B cell (primary cell): ENCODE results near the gene CLCNKA. TPM values are rescaled to one million over a fixed set of nuclear protein-coding genes. Genes with fewer than 3 reads are reported as not detected.

Source experiments
- ATAC-seq: fragments of 200-7000 bp; cut with Tn5 transposase; one replicate; pipeline ENCODE4 v1.10.0; 2021; ENCODE audit warnings: low read depth, mild to moderate bottlenecking, moderate number of reproducible peaks, moderate library complexity
- CTCF ChIA-PET: fragments of 350-600 bp; sonication (Branson Sonifier 250); formaldehyde crosslinking; loops from one replicate; lab custom pipeline; 2021; ENCODE audit warnings: antibody characterized with exemption, inconsistent platforms; lab: Charles Lee
- POLR2A ChIA-PET: fragments of 350-600 bp; sonication (Branson Sonifier 250); formaldehyde crosslinking; loops from one replicate; lab custom pipeline; 2021; ENCODE audit warnings: antibody characterized with exemption; lab: Charles Lee
- DNase-seq: peaks from one replicate; pipeline ENCODE4 v3.0.0; 2013
- H2AFZ ChIP-seq: 2 replicates; pipeline ENCODE4 v1.6.1; 2012; ENCODE audit warnings: mild to moderate bottlenecking, low read depth, low read length; ENCODE audit not compliant: insufficient read depth, poor library complexity, severe bottlenecking
- H3K27ac ChIP-seq, 2 donors: 1 replicate in 1 of 2; 2 replicates in 1 of 2; pipeline ENCODE4 v1.5.1; 2012 to 2013; ENCODE audit warnings: low read length in 2 of 2, mild to moderate bottlenecking in 2 of 2, moderate library complexity in 1 of 2
- H3K27me3 ChIP-seq, 4 experiments: fragments of 200-600 bp in 1 of 4; sonication (generic) in 1 of 4; replicated peaks in 1 of 4; 1 replicate in 2 of 4; 2 replicates in 2 of 4; pipeline versions ENCODE4 v1.6.1 to v1.7.0; 2013 to 2016; ENCODE audit warnings: low read length in 3 of 4, mild to moderate bottlenecking in 2 of 4, mixed read lengths in 1 of 4, moderate library complexity in 1 of 4; ENCODE audit not compliant: insufficient read depth in 4 of 4, control insufficient read depth in 3 of 4; ENCODE audit errors: control extremely low read depth in 1 of 4
- H3K36me3 ChIP-seq, 2 experiments: replicated peaks in 1 of 2; 1 replicate in 1 of 2; 2 replicates in 1 of 2; pipeline versions ENCODE4 v1.6.1 to v1.7.1; 2013; ENCODE audit warnings: low read length in 1 of 2; ENCODE audit not compliant: insufficient read depth in 2 of 2, control insufficient read depth in 1 of 2; ENCODE audit errors: control extremely low read depth in 1 of 2, extremely low read depth in 1 of 2
- H3K4me1 ChIP-seq, 2 donors: fragments of 200-600 bp in 1 of 2; sonication (generic) in 1 of 2; 1 replicate in 1 of 2; 2 replicates in 1 of 2; pipeline versions ENCODE4 v1.5.1 to v1.6.1; 2013 to 2017; ENCODE audit warnings: low read length in 2 of 2; ENCODE audit not compliant: control insufficient read depth in 2 of 2, insufficient read depth in 2 of 2
- H3K4me2 ChIP-seq: replicated peaks from 2 replicates; pipeline ENCODE3; 2012; ENCODE audit warnings: mild to moderate bottlenecking, low read depth, low read length; ENCODE audit not compliant: poor library complexity, severe bottlenecking
- H3K4me3 ChIP-seq, 5 experiments: fragments of 200-600 bp in 1 of 5; sonication (generic) in 1 of 5; 1 replicate in 3 of 5; 2 replicates in 2 of 5; pipeline versions ENCODE4 v1.5.1 to v1.7.0; 2011 to 2016; ENCODE audit warnings: low read length in 4 of 5, mild to moderate bottlenecking in 4 of 5, low read depth in 2 of 5, control low read depth in 1 of 5, moderate library complexity in 1 of 5; ENCODE audit not compliant: insufficient read depth in 1 of 5; ENCODE audit errors: control extremely low read depth in 1 of 5, extremely low read depth in 1 of 5
- H3K79me2 ChIP-seq: fragments of 200-600 bp; sonication (generic); one replicate; pipeline ENCODE4 v1.6.0; 2016; ENCODE audit warnings: low read length; ENCODE audit not compliant: control insufficient read depth, insufficient read depth
- H3K9ac ChIP-seq: fragments of 200-600 bp; sonication (generic); 2 replicates; pipeline ENCODE4 v1.6.1; 2017; ENCODE audit warnings: mild to moderate bottlenecking, low read length, moderate library complexity
- H3K9me3 ChIP-seq, 3 donors: one replicate each; pipeline versions ENCODE4 v1.6.1 to v1.7.1; 2013; ENCODE audit warnings: low read length in 2 of 3; ENCODE audit not compliant: control insufficient read depth in 2 of 3, insufficient read depth in 1 of 3; ENCODE audit errors: control extremely low read depth in 1 of 3
- H4K20me1 ChIP-seq: 2 replicates; pipeline ENCODE4 v1.6.0; 2012; ENCODE audit warnings: mild to moderate bottlenecking, low read length; ENCODE audit not compliant: insufficient read depth, control insufficient read depth, poor library complexity, severe bottlenecking
- H3K27ac Mint-ChIP-seq: one replicate; pipeline ENCODE4 v1.8.0; 2021; ENCODE audit warnings: mixed read lengths
- H3K27me3 Mint-ChIP-seq: one replicate; pipeline ENCODE4 v1.8.0; 2021; ENCODE audit warnings: mixed read lengths
- H3K4me1 Mint-ChIP-seq: one replicate; pipeline ENCODE4 v1.8.0; 2021; ENCODE audit warnings: mixed read lengths
- H3K4me3 Mint-ChIP-seq: one replicate; pipeline ENCODE4 v1.8.0; 2021; ENCODE audit warnings: mixed read lengths
- H3K9me3 Mint-ChIP-seq: one replicate; pipeline ENCODE4 v1.8.0; 2022; ENCODE audit warnings: mixed read lengths; ENCODE audit not compliant: insufficient read depth
- CTCF ChIP-seq: fragments of 200-600 bp; IDR thresholded peaks from one replicate; pipeline ENCODE4 v1.8.0; 2022; ENCODE audit warnings: antibody characterized with exemption, mild to moderate bottlenecking
- EZH2 ChIP-seq: IDR thresholded peaks from 2 replicates; pipeline ENCODE4 v1.6.1; 2012; ENCODE audit warnings: borderline replicate concordance, low read depth, mild to moderate bottlenecking, moderate library complexity, low read length; ENCODE audit not compliant: insufficient read depth, poor library complexity, severe bottlenecking
- WGBS: methylation state at CpG from one replicate; pipeline ENCODE4 v1.1.5; 2013; ENCODE audit warnings: missing lambda C conversion rate; ENCODE audit not compliant: insufficient coverage; 5-methylcytosine and 5-hydroxymethylcytosine counted together
- intact Hi-C: fragments of 100-400 bp; cut with micrococcal nuclease; formaldehyde crosslinking; loops from one replicate; pipeline ENCODE4 v1.10.0; 2022
- polyA plus RNA-seq: library from polyadenylated mRNA; depleted of rRNA; stranded (reverse); fragments of >200 nt; gene quantifications from 2 replicates; pipeline ENCODE4 v1.2.3, GENCODE V29; 2012
- total RNA-seq, 2 donors: library from RNA; stranded (reverse); fragments of 120-200 nt in 1 of 2; gene quantifications; 1 replicate in 1 of 2; 2 replicates in 1 of 2; pipeline versions ENCODE4 v1.2.3 to v1.2.4, GENCODE V29; 2013 to 2022

Gene CLCNKA
- total and polyA plus RNA-seq, 2 donors (not counting 1 experiment from before 2014, with no cell fraction given): 0.03 TPM; not detected in 1

- TF ChIP-seq CTCF (no peak), EZH2 (no peak)
- Mint-ChIP-seq H3K27me3 (peaks cover 38% of the 10 kb centered on the region), H3K4me3 (no peak overlapping the region), H3K4me1 (no peaks in the 10 kb centered on the region), H3K9me3 (no peaks in the 10 kb centered on the region), H3K27ac (no peak overlapping the region)
- Histone ChIP-seq H3K79me2 (no peaks in the 10 kb centered on the region), H3K4me3 (no peak overlapping the region), H3K4me1 (no peaks in the 10 kb centered on the region), H2AFZ (no peak overlapping the region), H3K4me2 (no peak overlapping the region), H3K27me3 (peaks cover 0 to 6% (median 0%) of the 10 kb centered on the region in 4 experiments), H3K9me3 (no peaks in the 10 kb centered on the region), H4K20me1 (no peaks in the 10 kb centered on the region), H3K27ac (no peak overlapping the region), H3K36me3 (no peaks in the 10 kb centered on the region), H3K9ac (no peak overlapping the region)
- intact Hi-C loops: no loop called here
- 95% methylated on average over 6 of the region's 8 CpGs for WGBS
- POLR2A ChIA-PET: no interaction called here
- DNase-seq: no peak
- CTCF ChIA-PET: no interaction called here
- ATAC-seq: no peak
Observed at GRCh38 chr1:16065269-16065576, 43.4 kb downstream of the CLCNKA start.

- Histone ChIP-seq H3K9ac (no peak overlapping the region), H3K27ac (no peak overlapping the region), H2AFZ (no peak overlapping the region), H3K27me3 (peaks cover 0 to 4% (median 0%) of the 10 kb centered on the region in 4 experiments), H3K4me2 (no peak overlapping the region), H3K79me2 (no peaks in the 10 kb centered on the region), H3K36me3 (no peaks in the 10 kb centered on the region), H3K4me1 (no peaks in the 10 kb centered on the region), H4K20me1 (no peaks in the 10 kb centered on the region), H3K4me3 (no peak overlapping the region), H3K9me3 (no peaks in the 10 kb centered on the region)
- POLR2A ChIA-PET: no interaction called here
- TF ChIP-seq CTCF (no peak), EZH2 (no peak)
- Mint-ChIP-seq H3K4me1 (no peaks in the 10 kb centered on the region), H3K27ac (no peak overlapping the region), H3K9me3 (no peaks in the 10 kb centered on the region), H3K27me3 (peaks cover 30% of the 10 kb centered on the region), H3K4me3 (no peak overlapping the region)
- ATAC-seq: no peak
- CTCF ChIA-PET: no interaction called here
- intact Hi-C loops: no loop called here
- no peak for DNase-seq
- WGBS: 75% methylated on average over 3 of the region's 4 CpGs
Observed at GRCh38 chr1:16066245-16066644, 44.4 kb downstream of the CLCNKA start.
